H9 (cell line): Measurements from ENCODE around the gene AKR1D1. TPM values are rescaled to one million over a fixed set of nuclear protein-coding genes. Genes with fewer than 3 reads are reported as not detected.
A peak's percentile ranks its signal among the peaks of the same experiment; 100 is the strongest.

Source experiments
- DNase-seq: peaks from one replicate; pipeline ENCODE4 v3.0.0-alpha.2; 2017
- H2AFZ ChIP-seq: one replicate; pipeline ENCODE4 v1.6.1; 2013; ENCODE audit warnings: mild to moderate bottlenecking, low read length, control low read depth, moderate library complexity
- H2AK5ac ChIP-seq: 2 replicates; pipeline ENCODE4 v1.6.1; 2013; ENCODE audit warnings: low read length, control low read depth, mixed read lengths; ENCODE audit not compliant: insufficient read length
- H2BK120ac ChIP-seq: one replicate; pipeline ENCODE4 v1.6.1; 2013; ENCODE audit warnings: low read depth, mild to moderate bottlenecking, low read length, control low read depth, inconsistent platforms; ENCODE audit not compliant: poor library complexity, severe bottlenecking
- H2BK12ac ChIP-seq: 2 replicates; pipeline ENCODE4 v1.6.1; 2013; ENCODE audit warnings: low read length, control low read depth, mixed read lengths, low read depth; ENCODE audit not compliant: insufficient read length
- H2BK15ac ChIP-seq: 2 replicates; pipeline ENCODE4 v1.6.1; 2013; ENCODE audit warnings: low read depth, low read length, control low read depth
- H2BK20ac ChIP-seq: one replicate; pipeline ENCODE4 v1.6.1; 2013; ENCODE audit warnings: low read depth, mild to moderate bottlenecking, low read length, control low read depth, inconsistent platforms; ENCODE audit not compliant: poor library complexity, severe bottlenecking
- H2BK5ac ChIP-seq: 2 replicates; pipeline ENCODE4 v1.6.1; 2013; ENCODE audit warnings: low read length, control low read depth, mixed read lengths; ENCODE audit not compliant: insufficient read length
- H3K14ac ChIP-seq: 2 replicates; pipeline ENCODE4 v1.6.1; 2013; ENCODE audit warnings: low read length, control low read depth; ENCODE audit not compliant: insufficient read depth
- H3K18ac ChIP-seq: 2 replicates; pipeline ENCODE4 v1.6.1; 2013; ENCODE audit warnings: low read depth, mild to moderate bottlenecking, mixed read lengths, low read length, control low read depth; ENCODE audit not compliant: insufficient read length
- H3K23ac ChIP-seq: 2 replicates; pipeline ENCODE4 v1.6.1; 2013; ENCODE audit warnings: low read length, control low read depth, mixed read lengths, low read depth; ENCODE audit not compliant: insufficient read length
- H3K23me2 ChIP-seq: 2 replicates; pipeline ENCODE4 v1.6.1; 2013; ENCODE audit warnings: low read depth, mild to moderate bottlenecking, mixed read lengths, low read length, control low read depth; ENCODE audit not compliant: insufficient read length, poor library complexity, severe bottlenecking
- H3K27ac ChIP-seq: 2 replicates; pipeline ENCODE4 v1.5.1; 2013; ENCODE audit warnings: low read length, control low read depth, mixed read lengths, low read depth; ENCODE audit not compliant: insufficient read length
- H3K27me3 ChIP-seq: 2 replicates; pipeline ENCODE4 v1.6.1; 2013; ENCODE audit warnings: low read length, control low read depth, inconsistent platforms; ENCODE audit not compliant: insufficient read depth
- H3K4ac ChIP-seq: 2 replicates; pipeline ENCODE4 v1.6.1; 2013; ENCODE audit warnings: low read depth, mild to moderate bottlenecking, control low read depth, inconsistent platforms, low read length, moderate library complexity
- H3K4me1 ChIP-seq: 2 replicates; pipeline ENCODE4 v1.6.1; 2013; ENCODE audit warnings: low read length, control low read depth, inconsistent platforms; ENCODE audit not compliant: insufficient read depth
- H3K4me2 ChIP-seq: 2 replicates; pipeline ENCODE4 v1.6.1; 2013; ENCODE audit warnings: low read length, control low read depth, mixed read lengths; ENCODE audit not compliant: insufficient read length, insufficient read depth
- H3K56ac ChIP-seq: 2 replicates; pipeline ENCODE4 v1.6.1; 2013; ENCODE audit warnings: low read depth, mild to moderate bottlenecking, mixed read lengths, low read length, control low read depth; ENCODE audit not compliant: insufficient read length
- H3K79me1 ChIP-seq: 2 replicates; pipeline ENCODE4 v1.6.1; 2013; ENCODE audit warnings: low read depth, mild to moderate bottlenecking, moderate library complexity, low read length, control low read depth, inconsistent platforms; ENCODE audit not compliant: insufficient read depth, poor library complexity, severe bottlenecking
- H3K79me2 ChIP-seq: 2 replicates; pipeline ENCODE4 v1.6.1; 2013; ENCODE audit warnings: low read length, control low read depth, inconsistent platforms; ENCODE audit not compliant: insufficient read depth
- H3K9ac ChIP-seq: 2 replicates; pipeline ENCODE4 v1.6.1; 2013; ENCODE audit warnings: low read length, control low read depth, mixed read lengths; ENCODE audit not compliant: insufficient read length; ENCODE audit errors: extremely low read depth
- H3K9me3 ChIP-seq: one replicate; pipeline ENCODE4 v1.6.1; 2013; ENCODE audit warnings: low read depth, low read length, inconsistent platforms; ENCODE audit not compliant: control insufficient read depth
- H3T11ph ChIP-seq: one replicate; pipeline ENCODE4 v1.6.1; 2013; ENCODE audit warnings: mild to moderate bottlenecking, low read length, control low read depth, inconsistent platforms
- H4K20me1 ChIP-seq: one replicate; pipeline ENCODE4 v1.6.1; 2013; ENCODE audit not compliant: control insufficient read depth, insufficient read length, insufficient read depth
- H4K5ac ChIP-seq: 2 replicates; pipeline ENCODE4 v1.6.1; 2013; ENCODE audit warnings: low read depth, mild to moderate bottlenecking, mixed read lengths, low read length, control low read depth; ENCODE audit not compliant: insufficient read length
- H4K8ac ChIP-seq: replicated peaks from 2 replicates; pipeline ENCODE4 v1.6.1; 2013; ENCODE audit warnings: low read length, control low read depth, mixed read lengths, low read depth; ENCODE audit not compliant: insufficient read length
- H4K91ac ChIP-seq: 2 replicates; pipeline ENCODE4 v1.6.1; 2013; ENCODE audit warnings: low read depth, mild to moderate bottlenecking, moderate library complexity, mixed read lengths, low read length, control low read depth; ENCODE audit not compliant: insufficient read length
- H3K27ac Mint-ChIP-seq, 3 experiments: 2 replicates in 2 of 3; 3 replicates in 1 of 3; pipeline ENCODE4 v1.8.0; 2020 to 2021; ENCODE audit warnings: mixed read lengths in 3 of 3, mild to moderate bottlenecking in 1 of 3, moderate library complexity in 1 of 3
- H3K27me3 Mint-ChIP-seq: 2 replicates; pipeline ENCODE4 v1.8.0; 2021; ENCODE audit warnings: low read depth, mild to moderate bottlenecking, moderate library complexity, mixed read lengths
- H3K36me3 Mint-ChIP-seq, 3 experiments: 2 replicates in 2 of 3; 3 replicates in 1 of 3; pipeline ENCODE4 v1.8.0; 2020 to 2021; ENCODE audit warnings: low read depth in 3 of 3, mixed read lengths in 3 of 3; ENCODE audit not compliant: insufficient read depth in 1 of 3
- H3K4me1 Mint-ChIP-seq, 2 experiments: 2 replicates each; pipeline ENCODE4 v1.8.0; 2020; ENCODE audit warnings: mixed read lengths in 2 of 2
- H3K4me3 Mint-ChIP-seq, 2 experiments: 2 replicates in 1 of 2; 3 replicates in 1 of 2; pipeline ENCODE4 v1.8.0; 2020 to 2021; ENCODE audit warnings: mild to moderate bottlenecking in 2 of 2, mixed read lengths in 2 of 2, moderate library complexity in 1 of 2
- H3K9me3 Mint-ChIP-seq, 2 experiments: 2 replicates in 1 of 2; 3 replicates in 1 of 2; pipeline ENCODE4 v1.8.0; 2020; ENCODE audit warnings: mild to moderate bottlenecking in 2 of 2, mixed read lengths in 2 of 2, moderate library complexity in 1 of 2
- WGBS: extraction: QIAGEN DNeasy Blood & Tissue Kit; methylation state at CpG from one replicate; pipeline ENCODE4 v1.1.7; 2013; ENCODE audit warnings: missing lambda C conversion rate, low lambda C conversion rate, mixed read lengths; ENCODE audit not compliant: insufficient read length; ENCODE audit errors: extremely low coverage; 5-methylcytosine and 5-hydroxymethylcytosine counted together
- total RNA-seq: library from RNA; stranded (reverse); gene quantifications from 2 replicates; pipeline ENCODE4 v1.2.1, GENCODE V29; 2021
- TF ChIP-seq, protein P1 (sequence below): fragments of 200-600 bp; sonication (generic); conservative IDR thresholded peaks from 3 replicates; pipeline ENCODE4 v1.8.0; 2021; ENCODE audit warnings: antibody characterized with exemption, mild to moderate bottlenecking

The AKR1D1 gene
- total RNA-seq, 1 experiment from 2014 or later: 0.31 TPM

DNA sequence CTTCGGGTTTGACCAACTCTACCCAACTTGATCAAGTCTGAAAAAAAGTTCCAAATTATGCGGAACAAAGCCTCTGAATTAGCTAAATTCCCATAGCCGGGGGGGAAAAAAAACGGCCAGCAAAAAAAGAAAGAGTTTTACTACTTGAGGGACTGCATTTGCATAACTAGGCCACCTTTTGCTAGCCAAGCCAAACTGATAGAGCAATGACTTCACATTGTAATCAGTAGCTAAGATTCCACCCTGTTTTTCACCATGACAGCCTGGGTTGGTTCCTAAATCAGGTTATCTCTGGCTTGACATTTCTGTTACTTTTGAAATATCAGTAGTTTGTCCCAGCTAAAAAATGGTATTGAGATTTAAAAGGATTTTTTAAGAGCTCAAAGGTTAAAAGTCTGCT lies 43.0 kb upstream of the AKR1D1 start:
- Mint-ChIP-seq H3K4me3 (no peak overlapping the region), H3K27me3 (no peaks in the 10 kb centered on the region; the same call in 1 of the 2 replicates), H3K9me3 (peaks cover 30 to 41% of the 10 kb centered on the region in 2 experiments), H3K36me3 (peaks cover 23 to 32% (median 25%) of the 10 kb centered on the region in 3 experiments), H3K27ac (no peak overlapping the region), H3K4me1 (peaks cover 34% of the 10 kb centered on the region in 2 experiments)
- H3K9ac ChIP-seq: no peak overlapping the region
- H2BK120ac ChIP-seq: no peak overlapping the region
- no peaks in the 10 kb centered on the region for H4K20me1 ChIP-seq
- no peak overlapping the region for H3K14ac ChIP-seq
- H2AFZ ChIP-seq: no peak overlapping the region
- H3K4ac ChIP-seq: no peak overlapping the region
- H2BK20ac ChIP-seq: peak overlapping the region; percentile 14
- H3K79me1 ChIP-seq: no peaks in the 10 kb centered on the region
- no peak overlapping the region for H4K8ac ChIP-seq
- no peak overlapping the region for H3K56ac ChIP-seq
- no peak overlapping the region for H3K27ac ChIP-seq
- no peaks in the 10 kb centered on the region for H3K27me3 ChIP-seq
- H3K18ac ChIP-seq: no peak overlapping the region
- TF ChIP-seq, protein P1, sequence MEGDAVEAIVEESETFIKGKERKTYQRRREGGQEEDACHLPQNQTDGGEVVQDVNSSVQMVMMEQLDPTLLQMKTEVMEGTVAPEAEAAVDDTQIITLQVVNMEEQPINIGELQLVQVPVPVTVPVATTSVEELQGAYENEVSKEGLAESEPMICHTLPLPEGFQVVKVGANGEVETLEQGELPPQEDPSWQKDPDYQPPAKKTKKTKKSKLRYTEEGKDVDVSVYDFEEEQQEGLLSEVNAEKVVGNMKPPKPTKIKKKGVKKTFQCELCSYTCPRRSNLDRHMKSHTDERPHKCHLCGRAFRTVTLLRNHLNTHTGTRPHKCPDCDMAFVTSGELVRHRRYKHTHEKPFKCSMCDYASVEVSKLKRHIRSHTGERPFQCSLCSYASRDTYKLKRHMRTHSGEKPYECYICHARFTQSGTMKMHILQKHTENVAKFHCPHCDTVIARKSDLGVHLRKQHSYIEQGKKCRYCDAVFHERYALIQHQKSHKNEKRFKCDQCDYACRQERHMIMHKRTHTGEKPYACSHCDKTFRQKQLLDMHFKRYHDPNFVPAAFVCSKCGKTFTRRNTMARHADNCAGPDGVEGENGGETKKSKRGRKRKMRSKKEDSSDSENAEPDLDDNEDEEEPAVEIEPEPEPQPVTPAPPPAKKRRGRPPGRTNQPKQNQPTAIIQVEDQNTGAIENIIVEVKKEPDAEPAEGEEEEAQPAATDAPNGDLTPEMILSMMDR: no peak
- no peak overlapping the region for H2BK12ac ChIP-seq
- no peak overlapping the region for H4K5ac ChIP-seq
- H4K91ac ChIP-seq: no peak overlapping the region
- H2BK15ac ChIP-seq: no peak overlapping the region
- no peaks in the 10 kb centered on the region for H3K23me2 ChIP-seq
- no peaks in the 10 kb centered on the region for H3K4me1 ChIP-seq
- H3T11ph ChIP-seq: no peak overlapping the region
- DNase-seq: no peak
- H2AK5ac ChIP-seq: no peak overlapping the region
- H3K4me2 ChIP-seq: no peak overlapping the region
- no peaks in the 10 kb centered on the region for H3K79me2 ChIP-seq
- H2BK5ac ChIP-seq: no peak overlapping the region
- peaks cover 13% of the 10 kb centered on the region for H3K9me3 ChIP-seq
- H3K23ac ChIP-seq: no peak overlapping the region
- WGBS: no CpG with 5 or more reads among the region's 4 CpGs
